ENCODE measurements around the gene TMEM245.

Gene TMEM245

GRCh38 chr9:109119439-109120203 lies at the start of gene TMEM245:
TMEM245 (minus strand) TSS chr9:109119947; CDS start chr9:109119913, 34 bp downstream.
- DNase-seq = peak; percentile 96

- no peak for DNase-seq
Observed at GRCh38 chr9:109168170-109168569, 48.4 kb upstream of the TMEM245 start.

GRCh38 chr9:109167716-109168115 lies 48.0 kb upstream of the TMEM245 start:
- no peak for DNase-seq

- DNase-seq = no peak
Observed at GRCh38 chr9:109166771-109167601, 47.2 kb upstream of the TMEM245 start, which contains the start of gene FRRS1L. FRRS1L (minus strand) TSS chr9:109167249; CDS start chr9:109167138, 111 bp downstream.

GRCh38 chr9:109166171-109166770 lies 46.5 kb upstream of the TMEM245 start:
- no peak for DNase-seq

GRCh38 chr9:109164042-109164441 lies 44.3 kb upstream of the TMEM245 start:
- no peak for DNase-seq

- no peak for DNase-seq
Observed at GRCh38 chr9:109163194-109163593, 43.4 kb upstream of the TMEM245 start.

- no peak for DNase-seq
Observed at GRCh38 chr9:109162677-109163076, 42.9 kb upstream of the TMEM245 start.

- DNase-seq = no peak
Observed at GRCh38 chr9:109161471-109161870, 41.7 kb upstream of the TMEM245 start.

- no peak for DNase-seq
Observed at GRCh38 chr9:109159583-109159982, 39.8 kb upstream of the TMEM245 start.

- DNase-seq = no peak
Observed at GRCh38 chr9:109158651-109159050, 38.9 kb upstream of the TMEM245 start.

- DNase-seq = no peak
Observed at GRCh38 chr9:109156708-109157107, 37.0 kb upstream of the TMEM245 start.

GRCh38 chr9:109150925-109151545 lies 31.3 kb upstream of the TMEM245 start:
- no peak for DNase-seq

GRCh38 chr9:109149722-109150121 lies 30.0 kb upstream of the TMEM245 start:
- DNase-seq = no peak

GRCh38 chr9:109149089-109149488 lies 29.3 kb upstream of the TMEM245 start:
- no peak for DNase-seq

GRCh38 chr9:109145051-109145450 lies 25.3 kb upstream of the TMEM245 start:
- no peak for DNase-seq

GRCh38 chr9:109143881-109144562 lies 24.3 kb upstream of the TMEM245 start:
- peak; percentile 19 for DNase-seq

- DNase-seq = no peak
Observed at GRCh38 chr9:109141375-109141774, 21.6 kb upstream of the TMEM245 start.

GRCh38 chr9:109139851-109140250 lies 20.1 kb upstream of the TMEM245 start:
- DNase-seq = no peak

- no peak for DNase-seq
Observed at GRCh38 chr9:109138421-109138820, 18.7 kb upstream of the TMEM245 start.

- no peak for DNase-seq
Observed at GRCh38 chr9:109134167-109134578, 14.4 kb upstream of the TMEM245 start.

- no peak for DNase-seq
Observed at GRCh38 chr9:109133533-109133932, 13.8 kb upstream of the TMEM245 start.

Measured in stimulated activated CD4-positive, alpha-beta T cell treated with anti-CD3 and anti-CD28 coated beads, Interleukin-15, amount 100 ng/mL, for 24 hours (primary cell).